ENCODE results near the gene NXPH4. TPM values are rescaled to one million over a fixed set of nuclear protein-coding genes. Genes with fewer than 3 reads are reported as not detected.

NXPH4 gene
- total RNA-seq, 4 donors from 2014 or later: 0.21 to 5.0 (median 2.5) TPM

GRCh38 chr12:57187222-57188089 is 29.1 kb upstream of the NXPH4 start:
- intact Hi-C loops (cut with DNase I): loop anchor here (5.0 kb wide), 1 partner anchor 120 kb away; no protein-coding TSS in a partner anchor
- TF ChIP-seq CTCF (IDR thresholded peaks at IDR 0.05): no peak
- no peak for TF ChIP-seq POLR2A (IDR thresholded peaks at IDR 0.05)
- 40 to 76% methylated on average over 5 to 7 of the region's 21 CpGs for WGBS, 2 donors
- Histone ChIP-seq H3K4me1 (peaks cover 0 to 11% (median 3%) of the 10 kb centered on the region in 3 donors), H3K27me3 (no peaks in the 10 kb centered on the region), H3K4me3 (no peak overlapping the region), H3K36me3 (peaks cover 61 to 93% (median 74%) of the 10 kb centered on the region in 3 donors), H3K27ac (no peak overlapping the region), H3K9me3 (no peaks in the 10 kb centered on the region)
- DNase-seq: no peak

- intact Hi-C loops (cut with DNase I): loop anchor here (5.0 kb wide), 1 partner anchor 121 kb away; no protein-coding TSS in a partner anchor
- no peak for DNase-seq
- no peak overlapping the region for H3K27ac ChIP-seq
Observed at GRCh38 chr12:57188090-57188425, 28.5 kb upstream of the NXPH4 start.

GRCh38 chr12:57190037-57190436 is 26.6 kb upstream of the NXPH4 start:
- intact Hi-C loops (cut with DNase I): no loop called here
- no peak for DNase-seq
- WGBS, 2 donors: 63% methylated on average over 3 of the region's 6 CpGs; no CpG with 5 or more reads in 1 of the 2 donors

More at GRCh38 chr12:57188090-57188425, 28.5 kb upstream of the NXPH4 start:
- TF ChIP-seq POLR2A (IDR thresholded peaks at IDR 0.05): no peak
- no peak for TF ChIP-seq CTCF (IDR thresholded peaks at IDR 0.05)
- WGBS, 2 donors: 55 to 56% methylated on average over 6 to 8 of the region's 8 CpGs
- Histone ChIP-seq H3K27me3 (no peaks in the 10 kb centered on the region), H3K4me3 (no peak overlapping the region), H3K4me1 (peaks cover 0 to 5% (median 0%) of the 10 kb centered on the region in 3 donors), H3K9me3 (no peaks in the 10 kb centered on the region), H3K36me3 (peaks cover 67 to 99% (median 80%) of the 10 kb centered on the region in 3 donors)

GRCh38 chr12:57190821-57191220 is 25.8 kb upstream of the NXPH4 start:
- DNase-seq: no peak
- TF ChIP-seq CTCF (IDR thresholded peaks at IDR 0.05) (no peak), POLR2A (IDR thresholded peaks at IDR 0.05) (no peak)
- 90 to 95% methylated on average over 2 to 12 of the region's 23 CpGs for WGBS, 2 donors
- Histone ChIP-seq H3K4me3 (no peak overlapping the region), H3K27ac (no peak overlapping the region), H3K27me3 (no peaks in the 10 kb centered on the region), H3K9me3 (no peaks in the 10 kb centered on the region), H3K36me3 (peaks cover 68 to 100% (median 81%) of the 10 kb centered on the region in 3 donors), H3K4me1 (no peaks in the 10 kb centered on the region)
- intact Hi-C loops (cut with DNase I): no loop called here

More at GRCh38 chr12:57190037-57190436, 26.6 kb upstream of the NXPH4 start:
- no peaks in the 10 kb centered on the region for H3K27me3 ChIP-seq
- H3K9me3 ChIP-seq: no peaks in the 10 kb centered on the region
- H3K4me3 ChIP-seq: no peak overlapping the region
- peaks cover 70 to 100% (median 81%) of the 10 kb centered on the region in 3 donors for H3K36me3 ChIP-seq
- TF ChIP-seq POLR2A (IDR thresholded peaks at IDR 0.05) (no peak), CTCF (IDR thresholded peaks at IDR 0.05) (no peak)
- no peaks in the 10 kb centered on the region for H3K4me1 ChIP-seq
- H3K27ac ChIP-seq: no peak overlapping the region

GRCh38 chr12:57191410-57191809 is 25.2 kb upstream of the NXPH4 start:
- no peaks in the 10 kb centered on the region for H3K27me3 ChIP-seq
- no peaks in the 10 kb centered on the region for H3K9me3 ChIP-seq
- no peak overlapping the region for H3K27ac ChIP-seq
- H3K4me1 ChIP-seq: no peaks in the 10 kb centered on the region
- TF ChIP-seq CTCF (IDR thresholded peaks at IDR 0.05) (no peak), POLR2A (IDR thresholded peaks at IDR 0.05) (no peak)
- DNase-seq: no peak
- no peak overlapping the region for H3K4me3 ChIP-seq
- peaks cover 68 to 100% (median 81%) of the 10 kb centered on the region in 3 donors for H3K36me3 ChIP-seq
- 86 to 95% methylated on average over 3 to 5 of the region's 11 CpGs for whole genome bisulfite sequencing, 2 donors
- intact Hi-C loops (cut with DNase I): no loop called here

Data from esophagus squamous epithelium (tissue), 5 donors.